GM18505 (cell line): Measurements from ENCODE around the gene SCYL1.
"Not testable (repeated sequence)": the region's sequence is repeated elsewhere in the genome, so short reads cannot be mapped to it uniquely, and the experiment has no call there.

ENCODE experiments used
- ATAC-seq: cut with Tn5 transposase; IDR thresholded peaks from one replicate; pipeline ENCODE4 v1.9.1; 2021; ENCODE audit not compliant: unreplicated experiment
- POLR2A ChIP-seq: IDR thresholded peaks from 4 replicates; pipeline ENCODE4 v1.6.1; 2011; ENCODE audit warnings: borderline replicate concordance; ENCODE audit not compliant: insufficient read depth, insufficient read length; ENCODE audit errors: extremely low read depth

Gene SCYL1

DNA sequence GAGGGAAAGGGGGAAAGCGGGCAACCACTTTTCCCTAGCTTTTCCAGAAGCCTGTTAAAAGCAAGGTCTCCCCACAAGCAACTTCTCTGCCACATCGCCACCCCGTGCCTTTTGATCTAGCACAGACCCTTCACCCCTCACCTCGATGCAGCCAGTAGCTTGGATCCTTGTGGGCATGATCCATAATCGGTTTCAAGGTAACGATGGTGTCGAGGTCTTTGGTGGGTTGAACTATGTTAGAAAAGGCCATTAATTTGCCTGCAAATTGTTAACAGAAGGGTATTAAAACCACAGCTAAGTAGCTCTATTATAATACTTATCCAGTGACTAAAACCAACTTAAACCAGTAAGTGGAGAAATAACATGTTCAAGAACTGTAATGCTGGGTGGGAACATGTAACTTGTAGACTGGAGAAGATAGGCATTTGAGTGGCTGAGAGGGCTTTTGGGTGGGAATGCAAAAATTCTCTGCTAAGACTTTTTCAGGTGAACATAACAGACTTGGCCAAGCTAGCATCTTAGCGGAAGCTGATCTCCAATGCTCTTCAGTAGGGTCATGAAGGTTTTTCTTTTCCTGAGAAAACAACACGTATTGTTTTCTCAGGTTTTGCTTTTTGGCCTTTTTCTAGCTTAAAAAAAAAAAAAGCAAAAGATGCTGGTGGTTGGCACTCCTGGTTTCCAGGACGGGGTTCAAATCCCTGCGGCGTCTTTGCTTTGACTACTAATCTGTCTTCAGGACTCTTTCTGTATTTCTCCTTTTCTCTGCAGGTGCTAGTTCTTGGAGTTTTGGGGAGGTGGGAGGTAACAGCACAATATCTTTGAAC lies 19.2 kb upstream of the SCYL1 start:
- no peak for TF ChIP-seq POLR2A
- no peak for ATAC-seq

DNA sequence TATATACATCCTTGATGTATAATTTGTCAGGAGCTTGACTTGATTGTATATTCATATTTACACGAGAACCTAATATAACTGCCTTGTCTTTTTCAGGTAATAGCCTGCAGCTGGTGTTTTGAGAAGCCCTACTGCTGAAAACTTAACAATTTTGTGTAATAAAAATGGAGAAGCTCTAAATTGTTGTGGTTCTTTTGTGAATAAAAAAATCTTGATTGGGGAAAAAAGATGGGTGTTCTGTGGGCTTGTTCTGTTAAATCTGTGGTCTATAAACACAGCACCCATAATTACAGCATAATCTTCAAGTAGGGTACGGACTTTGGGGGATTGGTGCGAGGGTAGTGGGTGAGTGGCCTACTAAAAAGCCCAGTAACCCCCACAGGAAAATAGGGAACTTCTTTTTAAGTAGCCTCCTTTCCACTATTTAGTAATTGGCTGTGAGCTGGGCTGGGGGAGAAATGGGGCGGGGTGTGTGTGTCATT lies 18.6 kb upstream of the SCYL1 start:
- TF ChIP-seq POLR2A = no peak
- peak; percentile 3 for ATAC-seq

DNA sequence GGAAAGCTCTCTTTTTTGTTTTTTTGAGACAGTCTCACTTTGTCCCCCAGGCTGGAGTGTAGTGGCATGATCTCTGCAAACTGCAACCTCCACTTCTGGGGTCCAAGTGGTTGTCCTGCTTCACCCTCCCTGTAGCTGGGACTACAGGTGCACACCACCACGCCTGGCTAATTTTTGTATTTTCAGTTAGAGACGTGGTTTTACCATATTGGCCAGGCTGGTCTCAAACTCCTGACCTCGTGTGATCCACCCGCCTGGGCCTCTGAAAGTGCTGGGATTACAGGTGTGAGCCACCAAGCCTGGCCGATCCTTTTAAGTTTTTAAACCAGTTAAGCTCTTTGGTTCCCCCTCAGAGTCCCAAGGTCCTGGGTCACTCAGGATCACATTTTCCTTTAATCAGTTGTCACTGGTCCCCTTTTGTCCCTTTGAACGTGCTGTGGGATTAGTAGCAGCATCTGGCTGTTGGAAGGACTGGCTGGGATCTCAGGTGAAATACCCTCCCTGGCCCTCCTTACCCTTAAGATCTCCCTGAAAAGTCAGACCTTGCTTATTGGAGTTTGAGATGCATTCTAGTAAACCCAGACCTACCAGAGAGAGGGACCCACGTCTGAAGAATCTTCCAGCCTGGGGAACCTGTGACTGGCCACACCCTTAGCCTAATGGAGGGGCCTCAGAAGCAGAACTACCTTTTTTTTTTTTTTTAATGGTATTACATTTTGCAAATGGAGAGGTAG lies 17.9 kb upstream of the SCYL1 start:
- peak; percentile 35 for ATAC-seq
- TF ChIP-seq POLR2A = no peak

DNA sequence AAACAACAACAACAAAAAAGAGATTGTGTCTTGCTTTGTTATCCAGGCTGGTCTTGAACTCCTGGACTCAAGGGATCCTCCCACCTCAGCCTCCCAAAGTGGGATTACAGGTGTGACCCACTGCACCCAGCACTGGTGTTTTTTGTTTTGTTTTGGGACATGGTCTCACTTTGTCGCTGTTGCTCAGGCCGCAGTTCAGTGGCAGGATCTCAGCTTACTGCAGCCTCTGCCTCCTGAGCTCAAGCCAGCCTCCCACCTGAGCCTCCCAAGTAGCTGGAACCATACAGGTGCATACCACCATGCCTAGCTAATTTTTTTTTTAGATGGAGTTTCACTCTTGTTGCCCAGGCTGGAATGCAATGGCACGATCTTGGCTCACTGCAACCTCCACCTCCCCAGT lies 12.6 kb upstream of the SCYL1 start:
- ATAC-seq = not testable (repeated sequence)

DNA sequence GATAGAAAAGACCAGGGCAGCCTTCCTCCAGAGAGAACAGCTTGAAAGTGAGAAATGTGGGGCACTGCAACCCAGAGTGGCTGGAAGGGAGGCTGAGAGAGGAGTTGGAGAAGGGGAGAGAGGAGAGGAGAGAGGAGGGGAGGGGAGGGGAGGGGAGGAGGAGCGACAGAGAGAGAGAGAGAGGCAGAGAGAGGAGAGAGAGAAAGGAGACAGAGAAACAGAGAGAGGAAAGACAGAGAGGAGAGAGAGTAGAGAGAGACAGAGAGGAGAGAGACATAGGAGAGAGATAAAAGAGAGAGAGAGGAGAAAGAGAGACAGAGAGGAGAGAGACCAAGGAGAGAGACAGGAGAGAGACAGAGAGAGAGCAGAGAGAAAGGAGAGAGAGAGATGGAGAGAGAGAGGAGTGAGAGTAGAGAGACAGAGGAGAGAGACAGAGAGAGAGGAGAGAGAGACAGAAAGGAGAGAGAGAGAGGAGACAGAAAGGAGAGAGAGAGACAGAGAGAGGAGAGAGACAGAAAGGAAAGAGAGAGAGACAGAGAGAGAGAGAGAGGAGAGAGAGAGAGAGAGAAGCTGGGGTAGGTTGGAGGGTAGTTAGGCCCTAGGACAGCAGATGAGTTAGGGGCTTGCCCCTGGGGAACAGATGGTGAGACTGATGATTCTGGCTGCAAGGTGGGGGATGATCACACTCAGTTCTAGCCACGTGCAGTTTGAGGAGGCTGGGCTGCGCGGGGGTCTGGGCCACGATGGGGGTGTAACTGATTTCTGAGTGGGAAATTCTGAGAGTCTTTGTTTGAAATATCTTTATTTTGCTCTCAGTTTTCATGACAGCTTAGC lies 8.5 kb upstream of the SCYL1 start:
- no peak for ATAC-seq
- TF ChIP-seq POLR2A = no peak

DNA sequence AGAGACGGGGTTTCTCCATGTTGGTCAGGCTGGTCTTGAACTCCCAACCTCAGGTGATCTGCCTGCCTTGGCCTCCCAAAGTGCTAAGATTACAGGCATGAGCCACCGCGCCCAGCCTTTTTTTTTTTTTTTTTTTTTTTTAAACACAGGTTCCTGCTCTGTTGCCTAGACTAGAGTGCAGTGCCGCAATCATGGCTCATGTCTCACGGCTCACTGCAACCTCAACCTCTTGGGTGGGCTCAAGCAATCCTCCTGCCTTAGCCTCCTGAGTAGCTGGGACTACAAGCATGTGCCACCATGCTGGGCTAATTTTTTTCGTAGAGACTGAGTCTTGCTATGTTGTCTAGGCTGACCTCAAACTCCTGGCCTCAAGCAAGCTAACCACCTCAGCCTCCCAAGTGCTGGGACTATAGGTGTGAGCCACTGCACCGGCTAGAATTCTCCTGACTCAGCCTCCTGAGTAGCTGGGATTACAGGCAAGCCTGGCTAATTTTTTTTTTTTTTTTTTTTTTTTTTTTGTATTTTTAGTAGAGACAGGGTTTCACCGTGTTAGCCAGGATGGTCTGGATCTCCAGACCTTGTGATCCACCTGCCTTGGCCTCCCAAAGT lies 5.8 kb upstream of the SCYL1 start:
- not testable (repeated sequence) for ATAC-seq

DNA sequence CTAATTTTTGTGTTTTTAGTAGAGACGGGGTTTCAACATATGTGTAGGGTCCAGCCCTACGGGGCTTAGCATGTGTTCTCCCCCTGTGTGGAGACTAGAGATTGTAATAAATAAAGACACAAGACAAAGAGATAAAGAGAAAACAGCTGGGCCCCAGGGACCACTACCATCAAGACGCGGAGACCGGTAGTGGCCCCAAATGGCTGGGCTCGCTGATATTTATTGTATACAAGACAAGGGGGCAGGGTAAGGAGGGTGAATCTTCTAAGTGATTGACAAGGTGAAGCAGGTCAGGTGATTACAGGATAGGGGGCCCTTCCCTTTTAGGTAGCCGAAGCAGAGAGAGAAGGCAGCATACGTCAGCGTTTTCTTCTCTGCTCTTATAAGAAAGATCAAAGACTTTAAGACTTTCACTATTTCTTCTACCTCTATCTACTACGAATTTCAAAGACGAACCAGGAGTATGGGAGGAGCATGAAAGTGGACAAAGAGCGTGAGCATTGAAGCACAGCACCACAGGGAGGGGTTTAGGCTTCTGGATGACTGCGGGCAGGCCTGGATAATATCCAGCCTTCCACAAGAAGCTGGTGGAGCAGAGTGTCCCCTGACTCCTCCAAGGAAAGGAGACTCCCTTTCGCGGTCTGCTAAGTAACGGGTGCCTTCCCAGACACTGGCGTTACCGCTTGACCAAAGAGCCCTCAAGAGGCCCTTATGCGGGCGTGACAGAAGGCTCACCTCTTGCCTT lies 2.9 kb upstream of the SCYL1 start:
- not testable (repeated sequence) for ATAC-seq

DNA sequence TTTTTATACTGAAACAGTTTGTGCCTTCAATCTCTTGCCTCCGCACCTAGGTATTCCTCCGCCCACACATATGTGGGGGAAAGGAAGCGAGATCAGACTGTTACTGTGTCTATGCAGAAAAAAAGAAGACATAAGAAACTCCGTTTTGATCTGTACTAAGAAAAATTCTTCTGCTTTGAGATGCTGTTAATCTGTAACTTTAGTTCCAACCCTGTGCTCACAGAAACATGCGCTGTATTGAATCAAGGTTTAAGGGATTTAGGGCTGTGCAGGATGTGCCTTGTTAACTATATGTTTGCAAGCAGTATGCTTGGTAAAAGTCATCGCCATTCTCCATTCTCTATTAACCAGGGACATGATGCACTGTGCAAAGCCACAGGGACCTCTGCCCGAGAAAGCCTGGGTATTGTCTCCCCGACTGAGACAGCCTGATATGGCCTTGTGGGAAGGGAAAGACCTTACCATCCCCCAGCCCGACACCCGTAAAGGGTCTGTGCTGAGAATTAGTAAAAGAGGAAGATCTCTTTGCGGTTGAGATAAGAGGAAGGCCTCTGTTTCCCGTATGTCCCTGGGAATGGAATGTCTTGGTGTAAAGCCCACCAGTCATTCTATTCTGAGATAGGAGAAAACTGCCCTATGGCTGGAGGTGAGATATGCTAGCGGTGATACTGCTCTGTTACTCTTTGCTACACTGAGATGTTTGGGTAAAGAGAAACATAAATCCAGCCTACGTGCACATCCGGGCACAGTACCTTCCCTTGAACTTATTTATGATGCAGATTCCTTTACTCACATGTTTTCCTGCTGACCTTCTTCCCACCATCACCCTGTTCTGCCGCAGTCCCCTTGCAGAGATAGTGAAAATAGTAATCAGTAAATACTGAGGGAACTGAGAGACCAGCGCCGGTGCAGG lies 1.9 kb upstream of the SCYL1 start:
- not testable (repeated sequence) for ATAC-seq

DNA sequence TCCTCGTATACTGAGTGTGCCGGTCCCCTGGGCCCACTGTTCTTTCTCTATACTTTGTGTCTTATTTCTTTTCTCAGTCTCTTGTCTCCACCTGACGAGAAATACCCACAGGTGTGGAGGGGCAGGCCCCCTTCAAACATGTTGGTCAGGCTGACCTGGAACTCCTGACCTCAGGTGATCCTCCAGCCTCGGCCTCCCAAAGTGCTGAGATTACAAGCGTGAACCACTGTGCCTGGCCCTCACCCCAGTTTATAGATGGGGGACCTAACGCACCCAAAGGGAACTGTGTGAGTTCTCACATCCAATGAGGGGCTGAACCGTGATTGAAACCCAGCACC lies 1.3 kb upstream of the SCYL1 start:
- not testable (repeated sequence) for ATAC-seq

DNA sequence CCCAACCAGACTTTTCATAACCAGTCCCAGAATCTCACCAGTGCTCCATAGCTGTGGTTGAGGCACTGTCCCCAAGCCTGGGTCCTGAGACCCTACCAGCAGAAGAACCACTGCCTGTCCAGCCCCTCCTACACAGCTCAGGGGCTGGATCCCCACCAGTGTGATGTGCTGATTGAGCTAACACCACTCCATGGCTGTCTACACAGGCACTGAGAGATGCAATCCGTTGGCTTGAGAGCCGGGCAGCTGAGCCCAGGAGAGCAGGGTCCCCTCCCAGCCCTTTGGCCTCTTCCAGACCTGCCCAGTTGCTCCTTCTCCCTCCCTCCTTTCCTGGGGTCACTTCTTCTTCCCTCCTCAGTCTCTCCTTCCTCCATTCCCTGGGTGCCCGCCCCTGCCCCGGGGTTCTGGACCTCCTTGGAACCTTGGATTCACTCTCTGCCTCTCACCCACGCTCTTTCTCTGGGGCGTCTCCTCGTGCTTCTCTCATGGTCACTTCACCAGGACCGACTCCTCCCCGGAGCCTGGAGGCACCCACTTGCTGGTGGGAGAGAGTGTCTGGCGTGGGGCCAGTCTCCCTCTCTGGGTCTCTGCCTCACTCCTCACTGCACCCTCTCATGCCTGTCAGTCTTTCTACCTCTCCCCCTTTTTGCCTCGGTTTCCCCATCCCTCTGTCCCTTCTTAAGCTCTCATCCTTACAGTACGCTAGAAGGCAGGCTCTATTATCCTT lies 706 bp upstream of the SCYL1 start:
- ATAC-seq = no peak
- TF ChIP-seq POLR2A = no peak

DNA sequence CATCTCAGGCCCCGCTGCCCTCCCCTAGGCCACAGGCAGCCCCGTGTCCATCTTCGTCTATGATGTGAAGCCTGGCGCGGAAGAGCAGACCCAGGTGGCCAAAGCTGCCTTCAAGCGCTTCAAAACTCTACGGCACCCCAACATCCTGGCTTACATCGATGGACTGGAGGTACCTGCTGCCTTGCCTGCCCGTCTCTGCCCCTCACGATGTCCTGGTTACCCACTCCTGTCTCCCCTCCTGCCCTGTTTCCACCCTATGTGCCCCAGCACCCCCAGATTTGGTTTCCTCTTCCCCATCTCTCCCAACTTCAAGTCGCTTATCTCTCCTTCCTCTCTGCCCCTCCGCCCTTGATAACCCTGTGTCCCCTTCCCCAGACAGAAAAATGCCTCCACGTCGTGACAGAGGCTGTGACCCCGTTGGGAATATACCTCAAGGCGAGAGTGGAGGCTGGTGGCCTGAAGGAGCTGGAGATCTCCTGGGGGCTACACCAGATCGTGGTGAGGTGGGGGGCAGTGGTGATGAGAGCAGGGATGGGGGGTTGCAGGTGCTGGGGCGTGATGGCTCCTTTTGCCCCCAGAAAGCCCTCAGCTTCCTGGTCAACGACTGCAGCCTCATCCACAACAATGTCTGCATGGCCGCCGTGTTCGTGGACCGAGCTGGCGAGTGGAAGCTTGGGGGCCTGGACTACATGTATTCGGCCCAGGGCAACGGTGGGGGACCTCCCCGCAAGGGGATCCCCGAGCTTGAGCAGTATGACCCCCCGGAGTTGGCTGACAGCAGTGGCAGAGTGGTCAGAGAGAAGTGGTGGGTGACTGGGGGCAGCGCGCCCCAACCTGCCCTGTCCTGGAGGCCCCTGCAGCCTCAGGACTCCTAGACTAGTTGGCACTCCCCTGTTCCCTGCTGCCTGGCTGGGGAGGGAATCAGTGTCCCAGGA lies 930 bp downstream of the SCYL1 start:
- no peak for ATAC-seq
- TF ChIP-seq POLR2A = no peak
